ENCODE measurements around the gene FAM210A.

Gene FAM210A

DNA sequence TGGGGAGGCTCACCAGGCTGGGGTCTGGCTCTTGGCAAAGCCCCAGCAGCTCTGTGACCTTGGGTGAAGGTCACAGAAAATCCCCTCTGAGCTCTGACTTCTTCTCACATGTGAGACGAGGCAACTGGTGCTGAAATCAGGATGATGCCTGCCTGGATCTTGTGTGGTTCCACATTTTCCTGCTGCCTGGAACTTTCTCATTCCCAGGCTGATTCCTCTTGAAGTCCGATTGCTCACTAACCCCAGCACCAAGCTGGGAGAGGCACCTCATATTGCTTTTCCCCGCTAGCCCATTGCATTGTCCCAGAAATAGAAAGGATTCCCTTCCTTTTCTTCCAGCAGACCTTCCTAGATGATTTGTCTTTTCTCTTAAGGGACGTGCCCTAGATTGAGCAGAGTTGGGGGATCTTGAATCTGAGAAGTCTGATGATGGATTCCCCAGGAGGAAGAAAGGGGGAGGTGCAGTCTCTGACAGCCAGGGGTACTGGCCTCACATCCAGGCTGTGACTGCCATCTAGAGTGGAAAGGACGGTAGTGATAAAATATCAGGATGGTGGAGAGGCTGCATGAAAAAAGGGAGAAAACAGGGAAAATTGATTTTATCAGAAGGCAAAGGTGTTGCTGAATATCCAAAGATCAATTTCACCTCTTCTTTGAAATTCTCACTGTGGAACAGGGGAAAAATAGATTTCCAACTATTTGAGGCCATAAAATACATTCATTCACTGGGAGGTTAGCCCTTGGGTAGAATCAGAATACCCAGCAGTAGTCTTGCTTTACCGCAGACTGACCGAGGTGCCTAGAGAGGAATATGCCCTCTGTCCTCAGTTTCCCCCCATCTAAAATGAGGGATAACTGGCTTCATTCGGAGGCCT lies 96.3 kb downstream of the FAM210A start:
- DNase-seq (ENCODE audit: low read depth), result no peak
- H3K4me3 ChIP-seq (ENCODE audit: control insufficient read depth, low read depth, low read length), result no peak overlapping the region
- TF ChIP-seq, protein P1, sequence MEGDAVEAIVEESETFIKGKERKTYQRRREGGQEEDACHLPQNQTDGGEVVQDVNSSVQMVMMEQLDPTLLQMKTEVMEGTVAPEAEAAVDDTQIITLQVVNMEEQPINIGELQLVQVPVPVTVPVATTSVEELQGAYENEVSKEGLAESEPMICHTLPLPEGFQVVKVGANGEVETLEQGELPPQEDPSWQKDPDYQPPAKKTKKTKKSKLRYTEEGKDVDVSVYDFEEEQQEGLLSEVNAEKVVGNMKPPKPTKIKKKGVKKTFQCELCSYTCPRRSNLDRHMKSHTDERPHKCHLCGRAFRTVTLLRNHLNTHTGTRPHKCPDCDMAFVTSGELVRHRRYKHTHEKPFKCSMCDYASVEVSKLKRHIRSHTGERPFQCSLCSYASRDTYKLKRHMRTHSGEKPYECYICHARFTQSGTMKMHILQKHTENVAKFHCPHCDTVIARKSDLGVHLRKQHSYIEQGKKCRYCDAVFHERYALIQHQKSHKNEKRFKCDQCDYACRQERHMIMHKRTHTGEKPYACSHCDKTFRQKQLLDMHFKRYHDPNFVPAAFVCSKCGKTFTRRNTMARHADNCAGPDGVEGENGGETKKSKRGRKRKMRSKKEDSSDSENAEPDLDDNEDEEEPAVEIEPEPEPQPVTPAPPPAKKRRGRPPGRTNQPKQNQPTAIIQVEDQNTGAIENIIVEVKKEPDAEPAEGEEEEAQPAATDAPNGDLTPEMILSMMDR (IDR thresholded peaks at IDR 0.05; ENCODE audit: control insufficient read depth, insufficient read depth, low read depth, low read length, missing control alignments), result peak; percentile 86

GRCh38 chr18:13628211-13628610 lies 98.1 kb downstream of the FAM210A start:
- no peak for DNase-seq (ENCODE audit: low read depth)
- TF ChIP-seq, protein P1 (IDR thresholded peaks at IDR 0.05; ENCODE audit: control insufficient read depth, insufficient read depth, low read depth, low read length, missing control alignments), result no peak
- H3K4me3 ChIP-seq (ENCODE audit: control insufficient read depth, low read depth, low read length), result no peak overlapping the region

DNA sequence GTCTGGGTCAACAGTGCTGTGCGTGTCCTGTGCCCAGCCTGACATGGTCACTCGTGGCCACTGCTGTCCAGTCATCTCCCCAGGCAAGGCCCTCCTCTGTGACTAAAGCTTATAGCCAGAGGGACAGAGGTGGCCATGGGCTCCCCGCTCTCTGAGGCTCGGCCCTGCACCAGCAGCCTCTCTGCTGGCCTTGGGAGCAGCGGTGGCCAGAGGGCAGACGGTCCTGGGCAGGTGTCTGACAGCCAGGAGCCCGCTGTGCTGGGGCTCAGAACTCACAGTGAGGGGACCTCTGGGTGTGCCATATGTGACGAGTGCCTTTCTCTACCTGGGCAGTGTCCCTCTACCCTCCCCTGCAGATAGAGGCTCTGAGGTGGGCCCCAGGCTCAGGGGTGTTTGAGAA lies 98.7 kb downstream of the FAM210A start:
- no peak overlapping the region for H3K4me3 ChIP-seq (ENCODE audit: control insufficient read depth, low read depth, low read length)
- no peak for DNase-seq (ENCODE audit: low read depth)
- TF ChIP-seq, protein P1 (IDR thresholded peaks at IDR 0.05; ENCODE audit: control insufficient read depth, insufficient read depth, low read depth, low read length, missing control alignments), result no peak

GRCh38 chr18:13626544-13626908 lies 99.8 kb downstream of the FAM210A start:
- H3K4me3 ChIP-seq (ENCODE audit: control insufficient read depth, low read depth, low read length), result no peak overlapping the region
- TF ChIP-seq, protein P1 (IDR thresholded peaks at IDR 0.05; ENCODE audit: control insufficient read depth, insufficient read depth, low read depth, low read length, missing control alignments), result no peak
- no peak for DNase-seq (ENCODE audit: low read depth)

DNA sequence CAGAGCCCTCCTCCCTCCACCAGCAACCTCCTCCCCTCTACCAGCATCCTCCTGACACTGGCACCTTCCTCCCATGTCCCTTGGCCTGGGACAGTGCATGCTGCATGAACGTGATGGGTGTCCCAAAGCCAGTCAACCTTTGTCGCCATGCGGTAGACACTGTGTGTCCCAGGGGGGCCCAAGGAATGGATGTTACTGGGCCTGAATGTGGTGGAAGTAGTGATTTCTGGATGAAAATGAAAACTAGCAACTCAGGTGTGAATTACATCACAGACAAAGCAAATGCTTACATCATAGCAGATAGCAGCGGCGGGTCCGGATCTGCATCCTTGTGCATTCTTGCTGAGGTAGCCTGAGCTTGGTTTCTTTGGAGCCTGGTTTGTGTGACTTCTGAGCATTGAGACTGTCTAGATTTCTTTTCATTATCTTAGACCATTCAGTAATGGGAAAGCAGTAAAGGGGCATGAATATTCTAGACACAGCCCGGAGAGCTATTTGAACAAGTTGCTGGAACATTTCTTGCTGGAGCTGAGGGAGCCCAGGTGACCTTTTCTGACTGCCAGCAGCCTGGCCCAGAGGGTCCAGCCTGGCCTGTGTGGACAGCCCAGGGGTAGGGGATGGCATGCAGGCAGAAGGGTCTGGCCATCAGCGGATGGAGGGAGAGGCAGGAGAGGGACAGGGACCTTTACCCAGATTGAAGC lies 100.4 kb downstream of the FAM210A start:
- DNase-seq (ENCODE audit: low read depth), result no peak
- no peak overlapping the region for H3K4me3 ChIP-seq (ENCODE audit: control insufficient read depth, low read depth, low read length)
- TF ChIP-seq, protein P1 (IDR thresholded peaks at IDR 0.05; ENCODE audit: control insufficient read depth, insufficient read depth, low read depth, low read length, missing control alignments), result no peak

GRCh38 chr18:13625355-13625754 lies 101.0 kb downstream of the FAM210A start:
- no peak for DNase-seq (ENCODE audit: low read depth)
- H3K4me3 ChIP-seq (ENCODE audit: control insufficient read depth, low read depth, low read length), result no peak overlapping the region
- TF ChIP-seq, protein P1 (IDR thresholded peaks at IDR 0.05; ENCODE audit: control insufficient read depth, insufficient read depth, low read depth, low read length, missing control alignments), result no peak
